DOHH2 (cell line): Measurements from ENCODE around the gene ZNF142.

Experiments used
- H3F3A ChIP-seq: fragments of 200-600 bp; sonication (generic), shearing (Covaris generic); 2 replicates; pipeline ENCODE4 v1.6.0; 2016; ENCODE audit warnings: antibody characterized with exemption, mild to moderate bottlenecking; ENCODE audit not compliant: control insufficient read depth, insufficient read depth
- H3K27ac ChIP-seq: fragments of 200-600 bp; sonication (generic); 2 replicates; pipeline ENCODE4 v1.5.1; 2014; ENCODE audit warnings: low read depth, mild to moderate bottlenecking, low read length, moderate library complexity
- H3K27me3 ChIP-seq: fragments of 200-600 bp; sonication (generic); 2 replicates; pipeline ENCODE4 v1.6.1; 2014; ENCODE audit warnings: mild to moderate bottlenecking, low read length, mixed read lengths; ENCODE audit not compliant: control insufficient read depth
- H3K36me3 ChIP-seq: fragments of 200-600 bp; sonication (generic); 2 replicates; pipeline ENCODE4 v1.6.1; 2014; ENCODE audit warnings: mild to moderate bottlenecking, low read length, moderate library complexity, mixed read lengths; ENCODE audit not compliant: control insufficient read depth
- H3K4me1 ChIP-seq: fragments of 200-600 bp; sonication (generic); 2 replicates; pipeline ENCODE4 v1.6.1; 2014; ENCODE audit warnings: mild to moderate bottlenecking, low read length, mixed read lengths; ENCODE audit not compliant: control insufficient read depth
- H3K4me2 ChIP-seq: fragments of 200-600 bp; sonication (generic); 2 replicates; pipeline ENCODE4 v1.6.0; 2014; ENCODE audit warnings: mild to moderate bottlenecking, low read length, moderate library complexity
- H3K4me3 ChIP-seq: fragments of 200-600 bp; sonication (generic); 2 replicates; pipeline ENCODE4 v1.5.1; 2014; ENCODE audit warnings: mild to moderate bottlenecking, low read length, mixed read lengths
- H3K79me2 ChIP-seq: fragments of 200-600 bp; sonication (generic); 2 replicates; pipeline ENCODE4 v1.6.1; 2014; ENCODE audit warnings: mild to moderate bottlenecking, low read length, mixed read lengths; ENCODE audit not compliant: control insufficient read depth
- H3K9me2 ChIP-seq: fragments of 200-600 bp; sonication (generic); replicated peaks from 2 replicates; pipeline ENCODE4 v1.6.1; 2014; ENCODE audit warnings: mild to moderate bottlenecking, low read length, mixed read lengths; ENCODE audit not compliant: control insufficient read depth
- H3K9me3 ChIP-seq: fragments of 200-600 bp; sonication (generic); 2 replicates; pipeline ENCODE4 v1.6.1; 2014; ENCODE audit warnings: antibody characterized with exemption, low read length, mixed read lengths; ENCODE audit not compliant: control insufficient read depth, insufficient read depth
- H4K20me1 ChIP-seq: fragments of 200-600 bp; sonication (generic); 2 replicates; pipeline ENCODE4 v1.6.0; 2014; ENCODE audit warnings: low read depth, mild to moderate bottlenecking, antibody characterized with exemption, low read length, moderate library complexity; ENCODE audit not compliant: control insufficient read depth, insufficient read depth
- CTCF ChIP-seq: fragments of 200-600 bp; sonication (generic); IDR thresholded peaks from one replicate; pipeline ENCODE4 v1.5.1; 2014; ENCODE audit warnings: antibody characterized with exemption, mild to moderate bottlenecking, low read depth, low read length; ENCODE audit not compliant: poor library complexity, severe bottlenecking
- EZH2phosphoT487 ChIP-seq: fragments of 200-600 bp; sonication (generic); IDR thresholded peaks from 2 replicates; pipeline ENCODE4 v1.6.1; 2017; ENCODE audit warnings: borderline replicate concordance, mild to moderate bottlenecking, antibody characterized with exemption, low read length, moderate library complexity, mixed read lengths

The ZNF142 gene

GRCh38 chr2:218658671-218659257 is 659 bp downstream of the ZNF142 start:
- Histone ChIP-seq H3K4me1 (peaks cover 20% of the 10 kb centered on the region), H3K4me3 (peak overlapping the region; percentile 80), H4K20me1 (peaks cover 5% of the 10 kb centered on the region; the same call in 1 of the 2 replicates), H3K4me2 (peak overlapping the region; percentile 67), H3K9me3 (no peaks in the 10 kb centered on the region), H3K36me3 (peaks cover 78% of the 10 kb centered on the region), H3F3A (no peaks in the 10 kb centered on the region), H3K79me2 (peaks cover 69% of the 10 kb centered on the region), H3K27ac (peak overlapping the region; percentile 58), H3K9me2 (no peaks in the 10 kb centered on the region), H3K27me3 (no peaks in the 10 kb centered on the region)
- TF ChIP-seq CTCF (peak; percentile 66), EZH2phosphoT487 (no peak)

- no peaks in the 10 kb centered on the region for H3K27me3 ChIP-seq
- peaks cover 62% of the 10 kb centered on the region for H3K79me2 ChIP-seq
- TF ChIP-seq CTCF (no peak), EZH2phosphoT487 (no peak)
- H3K27ac ChIP-seq: no peak overlapping the region
- peaks cover 75% of the 10 kb centered on the region for H3K36me3 ChIP-seq
- H3K4me3 ChIP-seq: no peak overlapping the region
- peaks cover 5% of the 10 kb centered on the region; the same call in 1 of the 2 replicates for H4K20me1 ChIP-seq
- H3K9me2 ChIP-seq: no peaks in the 10 kb centered on the region
- no peaks in the 10 kb centered on the region for H3F3A ChIP-seq
- no peaks in the 10 kb centered on the region for H3K9me3 ChIP-seq
- no peak overlapping the region for H3K4me2 ChIP-seq
- peaks cover 17% of the 10 kb centered on the region for H3K4me1 ChIP-seq
These were observed 3.7 kb downstream of the ZNF142 start for GRCh38 chr2:218655751-218656150.

GRCh38 chr2:218648787-218649100 is 10.7 kb downstream of the ZNF142 start:
- Histone ChIP-seq H3K9me2 (no peaks in the 10 kb centered on the region), H4K20me1 (peaks cover 9% of the 10 kb centered on the region; the same call in 1 of the 2 replicates), H3K36me3 (peaks cover 91% of the 10 kb centered on the region), H3K27ac (no peak overlapping the region), H3K4me3 (no peak overlapping the region), H3K4me1 (no peaks in the 10 kb centered on the region), H3K4me2 (no peak overlapping the region), H3F3A (peaks cover 2% of the 10 kb centered on the region), H3K27me3 (no peaks in the 10 kb centered on the region), H3K79me2 (peaks cover 20% of the 10 kb centered on the region), H3K9me3 (no peaks in the 10 kb centered on the region)
- TF ChIP-seq EZH2phosphoT487 (no peak), CTCF (peak; percentile 35)
